B cell (primary cell): ENCODE results near the gene GIPR. TPM values are rescaled to one million over a fixed set of nuclear protein-coding genes. Genes with fewer than 3 reads are reported as not detected.

ENCODE experiments used
- ATAC-seq: fragments of 200-7000 bp; cut with Tn5 transposase; one replicate; pipeline ENCODE4 v1.10.0; 2021; ENCODE audit warnings: low read depth, mild to moderate bottlenecking, moderate number of reproducible peaks, moderate library complexity
- CTCF ChIA-PET: fragments of 350-600 bp; sonication (Branson Sonifier 250); formaldehyde crosslinking; loops from one replicate; lab custom pipeline; 2021; ENCODE audit warnings: antibody characterized with exemption, inconsistent platforms; lab: Charles Lee
- POLR2A ChIA-PET: fragments of 350-600 bp; sonication (Branson Sonifier 250); formaldehyde crosslinking; loops from one replicate; lab custom pipeline; 2021; ENCODE audit warnings: antibody characterized with exemption; lab: Charles Lee
- DNase-seq: peaks from one replicate; pipeline ENCODE4 v3.0.0; 2013
- H2AFZ ChIP-seq: 2 replicates; pipeline ENCODE4 v1.6.1; 2012; ENCODE audit warnings: mild to moderate bottlenecking, low read depth, low read length; ENCODE audit not compliant: insufficient read depth, poor library complexity, severe bottlenecking
- H3K27ac ChIP-seq, 2 donors: 1 replicate in 1 of 2; 2 replicates in 1 of 2; pipeline ENCODE4 v1.5.1; 2012 to 2013; ENCODE audit warnings: low read length in 2 of 2, mild to moderate bottlenecking in 2 of 2, moderate library complexity in 1 of 2
- H3K27me3 ChIP-seq, 4 experiments: fragments of 200-600 bp in 1 of 4; sonication (generic) in 1 of 4; replicated peaks in 1 of 4; 1 replicate in 2 of 4; 2 replicates in 2 of 4; pipeline versions ENCODE4 v1.6.1 to v1.7.0; 2013 to 2016; ENCODE audit warnings: low read length in 3 of 4, mild to moderate bottlenecking in 2 of 4, mixed read lengths in 1 of 4, moderate library complexity in 1 of 4; ENCODE audit not compliant: insufficient read depth in 4 of 4, control insufficient read depth in 3 of 4; ENCODE audit errors: control extremely low read depth in 1 of 4
- H3K36me3 ChIP-seq, 2 experiments: replicated peaks in 1 of 2; 1 replicate in 1 of 2; 2 replicates in 1 of 2; pipeline versions ENCODE4 v1.6.1 to v1.7.1; 2013; ENCODE audit warnings: low read length in 1 of 2; ENCODE audit not compliant: insufficient read depth in 2 of 2, control insufficient read depth in 1 of 2; ENCODE audit errors: control extremely low read depth in 1 of 2, extremely low read depth in 1 of 2
- H3K4me1 ChIP-seq, 2 donors: fragments of 200-600 bp in 1 of 2; sonication (generic) in 1 of 2; 1 replicate in 1 of 2; 2 replicates in 1 of 2; pipeline versions ENCODE4 v1.5.1 to v1.6.1; 2013 to 2017; ENCODE audit warnings: low read length in 2 of 2; ENCODE audit not compliant: control insufficient read depth in 2 of 2, insufficient read depth in 2 of 2
- H3K4me2 ChIP-seq: replicated peaks from 2 replicates; pipeline ENCODE3; 2012; ENCODE audit warnings: mild to moderate bottlenecking, low read depth, low read length; ENCODE audit not compliant: poor library complexity, severe bottlenecking
- H3K4me3 ChIP-seq, 5 experiments: fragments of 200-600 bp in 1 of 5; sonication (generic) in 1 of 5; 1 replicate in 3 of 5; 2 replicates in 2 of 5; pipeline versions ENCODE4 v1.5.1 to v1.7.0; 2011 to 2016; ENCODE audit warnings: low read length in 4 of 5, mild to moderate bottlenecking in 4 of 5, low read depth in 2 of 5, control low read depth in 1 of 5, moderate library complexity in 1 of 5; ENCODE audit not compliant: insufficient read depth in 1 of 5; ENCODE audit errors: control extremely low read depth in 1 of 5, extremely low read depth in 1 of 5
- H3K79me2 ChIP-seq: fragments of 200-600 bp; sonication (generic); one replicate; pipeline ENCODE4 v1.6.0; 2016; ENCODE audit warnings: low read length; ENCODE audit not compliant: control insufficient read depth, insufficient read depth
- H3K9ac ChIP-seq: fragments of 200-600 bp; sonication (generic); 2 replicates; pipeline ENCODE4 v1.6.1; 2017; ENCODE audit warnings: mild to moderate bottlenecking, low read length, moderate library complexity
- H3K9me3 ChIP-seq, 3 donors: one replicate each; pipeline versions ENCODE4 v1.6.1 to v1.7.1; 2013; ENCODE audit warnings: low read length in 2 of 3; ENCODE audit not compliant: control insufficient read depth in 2 of 3, insufficient read depth in 1 of 3; ENCODE audit errors: control extremely low read depth in 1 of 3
- H4K20me1 ChIP-seq: 2 replicates; pipeline ENCODE4 v1.6.0; 2012; ENCODE audit warnings: mild to moderate bottlenecking, low read length; ENCODE audit not compliant: insufficient read depth, control insufficient read depth, poor library complexity, severe bottlenecking
- H3K27ac Mint-ChIP-seq: one replicate; pipeline ENCODE4 v1.8.0; 2021; ENCODE audit warnings: mixed read lengths
- H3K27me3 Mint-ChIP-seq: one replicate; pipeline ENCODE4 v1.8.0; 2021; ENCODE audit warnings: mixed read lengths
- H3K4me1 Mint-ChIP-seq: one replicate; pipeline ENCODE4 v1.8.0; 2021; ENCODE audit warnings: mixed read lengths
- H3K4me3 Mint-ChIP-seq: one replicate; pipeline ENCODE4 v1.8.0; 2021; ENCODE audit warnings: mixed read lengths
- H3K9me3 Mint-ChIP-seq: one replicate; pipeline ENCODE4 v1.8.0; 2022; ENCODE audit warnings: mixed read lengths; ENCODE audit not compliant: insufficient read depth
- EZH2 ChIP-seq: IDR thresholded peaks from 2 replicates; pipeline ENCODE4 v1.6.1; 2012; ENCODE audit warnings: borderline replicate concordance, low read depth, mild to moderate bottlenecking, moderate library complexity, low read length; ENCODE audit not compliant: insufficient read depth, poor library complexity, severe bottlenecking
- WGBS: methylation state at CpG from one replicate; pipeline ENCODE4 v1.1.5; 2013; ENCODE audit warnings: missing lambda C conversion rate; ENCODE audit not compliant: insufficient coverage; 5-methylcytosine and 5-hydroxymethylcytosine counted together
- intact Hi-C: fragments of 100-400 bp; cut with micrococcal nuclease; formaldehyde crosslinking; loops from one replicate; pipeline ENCODE4 v1.10.0; 2022
- polyA plus RNA-seq: library from polyadenylated mRNA; depleted of rRNA; stranded (reverse); fragments of >200 nt; gene quantifications from 2 replicates; pipeline ENCODE4 v1.2.3, GENCODE V29; 2012
- total RNA-seq, 2 donors: library from RNA; stranded (reverse); fragments of 120-200 nt in 1 of 2; gene quantifications; 1 replicate in 1 of 2; 2 replicates in 1 of 2; pipeline versions ENCODE4 v1.2.3 to v1.2.4, GENCODE V29; 2013 to 2022
- TF ChIP-seq, protein P1 (sequence below): fragments of 200-600 bp; IDR thresholded peaks from one replicate; pipeline ENCODE4 v1.8.0; 2022; ENCODE audit warnings: antibody characterized with exemption, mild to moderate bottlenecking

The GIPR gene
- total and polyA plus RNA-seq, 2 donors (not counting 1 experiment from before 2014, with no cell fraction given), result 0.43 to 2.3 TPM

GRCh38 chr19:45693106-45693788 is 25.2 kb downstream of the GIPR start:
- TF ChIP-seq, protein P1, sequence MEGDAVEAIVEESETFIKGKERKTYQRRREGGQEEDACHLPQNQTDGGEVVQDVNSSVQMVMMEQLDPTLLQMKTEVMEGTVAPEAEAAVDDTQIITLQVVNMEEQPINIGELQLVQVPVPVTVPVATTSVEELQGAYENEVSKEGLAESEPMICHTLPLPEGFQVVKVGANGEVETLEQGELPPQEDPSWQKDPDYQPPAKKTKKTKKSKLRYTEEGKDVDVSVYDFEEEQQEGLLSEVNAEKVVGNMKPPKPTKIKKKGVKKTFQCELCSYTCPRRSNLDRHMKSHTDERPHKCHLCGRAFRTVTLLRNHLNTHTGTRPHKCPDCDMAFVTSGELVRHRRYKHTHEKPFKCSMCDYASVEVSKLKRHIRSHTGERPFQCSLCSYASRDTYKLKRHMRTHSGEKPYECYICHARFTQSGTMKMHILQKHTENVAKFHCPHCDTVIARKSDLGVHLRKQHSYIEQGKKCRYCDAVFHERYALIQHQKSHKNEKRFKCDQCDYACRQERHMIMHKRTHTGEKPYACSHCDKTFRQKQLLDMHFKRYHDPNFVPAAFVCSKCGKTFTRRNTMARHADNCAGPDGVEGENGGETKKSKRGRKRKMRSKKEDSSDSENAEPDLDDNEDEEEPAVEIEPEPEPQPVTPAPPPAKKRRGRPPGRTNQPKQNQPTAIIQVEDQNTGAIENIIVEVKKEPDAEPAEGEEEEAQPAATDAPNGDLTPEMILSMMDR, result peak; percentile 96
- no peak for TF ChIP-seq EZH2
- WGBS, result 2% methylated on average over 8 of the region's 22 CpGs
- Histone ChIP-seq H3K27me3 (no peaks in the 10 kb centered on the region), H3K4me2 (peak overlapping the region; percentile 96), H3K9me3 (no peaks in the 10 kb centered on the region), H3K4me1 (peaks cover 15 to 22% of the 10 kb centered on the region in 2 donors), H3K79me2 (peaks cover 56% of the 10 kb centered on the region), H3K27ac (peak overlapping the region; percentile 89 to 94), H3K9ac (peak overlapping the region; percentile 92), H3K4me3 (peak overlapping the region; percentile 81 to 96 (median 88)), H3K36me3 (peaks cover 0 to 13% of the 10 kb centered on the region in 2 experiments), H2AFZ (peak overlapping the region; percentile 85), H4K20me1 (peaks cover 22% of the 10 kb centered on the region)
- peak overlapping the region; percentile 93 for H3K4me3 Mint-ChIP-seq
- H3K4me1 Mint-ChIP-seq, result peaks cover 30% of the 10 kb centered on the region
- ChIA-PET POLR2A (interaction anchor here (0.5 to 2.2 kb wide), 11 partner anchors 11 to 225 kb away, joined by 3 to 41 read pairs (median 5); partner anchors contain the start of genes FBXO46, FOSB and SIX5), CTCF (interaction anchor here (0.6 to 5.3 kb wide), 36 partner anchors 8 to 291 kb away, joined by 3 to 57 read pairs (median 4); partner anchors contain the start of genes DMWD, FBXO46, IRF2BP1 and RTN2)
- peak overlapping the region; percentile 92 for H3K27ac Mint-ChIP-seq
- no peaks in the 10 kb centered on the region for H3K27me3 Mint-ChIP-seq
- intact Hi-C loops, result loop anchor here (1.0 to 5.0 kb wide), 7 partner anchors 50 to 802 kb away; partner anchors contain the start of genes DMWD, ERCC2, SIX5 and TOMM40
- H3K9me3 Mint-ChIP-seq, result no peaks in the 10 kb centered on the region
- ATAC-seq (no peak), DNase-seq (peak; percentile 82)

DNA sequence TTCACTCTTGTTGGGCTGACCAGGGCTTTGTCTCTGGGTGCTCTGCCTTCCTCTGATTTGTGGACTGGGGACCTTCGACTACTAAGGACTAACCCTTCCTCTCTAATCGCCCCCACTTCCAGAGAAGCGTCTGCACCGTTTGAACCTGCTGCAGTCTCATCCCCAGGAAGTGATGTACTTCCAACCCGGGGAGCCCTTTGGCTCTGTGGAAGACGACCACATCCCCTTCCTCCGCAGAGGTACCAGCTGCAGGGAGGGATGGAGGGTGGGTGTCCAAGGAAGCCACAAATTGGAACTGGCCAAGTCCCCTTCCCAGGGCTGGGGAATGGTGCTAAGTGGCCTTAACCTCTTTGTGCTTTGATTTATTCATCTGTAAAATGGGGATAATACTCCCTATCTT is 33.7 kb downstream of the GIPR start:
- H3K4me1 ChIP-seq, result peaks cover 10 to 14% of the 10 kb centered on the region in 2 donors
- POLR2A ChIA-PET, result interaction anchor here (0.6 to 1.7 kb wide), 2 partner anchors 10 to 96 kb away, joined by 3 to 8 read pairs; partner anchors contain the start of gene SNRPD2
- H3K36me3 ChIP-seq, result peaks cover 0 to 12% of the 10 kb centered on the region in 2 experiments
- no peaks in the 10 kb centered on the region for H3K9me3 Mint-ChIP-seq
- CTCF ChIA-PET, result interaction anchor here (0.7 kb wide), 1 partner anchor 9 kb away, joined by 3 read pairs; the partner anchor contains the start of gene QPCTL
- H4K20me1 ChIP-seq, result no peaks in the 10 kb centered on the region
- H3K27ac ChIP-seq, result no peak overlapping the region
- intact Hi-C loops, result no loop called here
- DNase-seq (no peak), ATAC-seq (no peak)
- H3K27me3 Mint-ChIP-seq, result no peaks in the 10 kb centered on the region
- no peak overlapping the region for H3K27ac Mint-ChIP-seq
- no peak for TF ChIP-seq EZH2
- TF ChIP-seq, protein P1, result no peak
- H3K9me3 ChIP-seq, result no peaks in the 10 kb centered on the region
- peaks cover 12% of the 10 kb centered on the region for H3K79me2 ChIP-seq
- no peak overlapping the region for H3K4me2 ChIP-seq
- H3K9ac ChIP-seq, result no peak overlapping the region
- H3K4me3 ChIP-seq, result no peak overlapping the region
- no peaks in the 10 kb centered on the region for H3K27me3 ChIP-seq
- H3K4me1 Mint-ChIP-seq, result peaks cover 19% of the 10 kb centered on the region
- H2AFZ ChIP-seq, result no peak overlapping the region
- 38% methylated on average over 4 of the region's 7 CpGs for WGBS
- no peak overlapping the region for H3K4me3 Mint-ChIP-seq
